SJSA1 (cell line): ENCODE measurements around the gene ASB4. TPM values are rescaled to one million over a fixed set of nuclear protein-coding genes. Genes with fewer than 3 reads are reported as not detected.

ENCODE experiments used
- DNase-seq, 2 experiments: peaks; one replicate each; pipeline ENCODE4 v3.0.0-alpha.2; 2015 to 2020; ENCODE audit warnings: low spot score in 2 of 2, low read depth in 1 of 2
- H3K27ac ChIP-seq: fragments of 250-450 bp; sonication (Bioruptor Pico); 2 replicates; pipeline ENCODE4 v1.5.1; 2020; ENCODE audit warnings: mild to moderate bottlenecking, moderate library complexity
- H3K27me3 ChIP-seq: fragments of 250-450 bp; sonication (Bioruptor Pico); replicated peaks from 2 replicates; pipeline ENCODE4 v1.5.1; 2020; ENCODE audit warnings: mild to moderate bottlenecking, moderate library complexity
- H3K36me3 ChIP-seq: fragments of 250-450 bp; sonication (Bioruptor Pico); 2 replicates; pipeline ENCODE4 v1.5.1; 2020; ENCODE audit warnings: mild to moderate bottlenecking
- H3K4me1 ChIP-seq: fragments of 250-450 bp; sonication (Bioruptor Pico); replicated peaks from 2 replicates; pipeline ENCODE4 v1.6.1; 2021; ENCODE audit warnings: mild to moderate bottlenecking
- H3K4me3 ChIP-seq: fragments of 250-450 bp; sonication (Bioruptor Pico); 2 replicates; pipeline ENCODE4 v1.5.1; 2020; ENCODE audit warnings: mild to moderate bottlenecking
- H3K9me3 ChIP-seq: fragments of 250-450 bp; sonication (Bioruptor Pico); replicated peaks from 2 replicates; pipeline ENCODE4 v1.5.1; 2020; ENCODE audit warnings: mild to moderate bottlenecking
- total RNA-seq: library from RNA; depleted of rRNA; stranded (reverse); fragments of >200 nt; shearing (Covaris generic); gene quantifications from 2 replicates; pipeline ENCODE4 v1.2.3, GENCODE V29; 2014

Gene ASB4
- total RNA-seq, 1 experiment from 2014 or later: not detected

- Histone ChIP-seq H3K27me3 (peaks cover 28% of the 10 kb centered on the region), H3K4me3 (no peak overlapping the region), H3K27ac (no peak overlapping the region), H3K9me3 (no peaks in the 10 kb centered on the region), H3K36me3 (no peaks in the 10 kb centered on the region), H3K4me1 (no peaks in the 10 kb centered on the region)
- DNase-seq: no peak
These were observed 39.8 kb downstream of the ASB4 start for GRCh38 chr7:95525503-95525902.

GRCh38 chr7:95526128-95526738, 40.5 kb downstream of the ASB4 start:
- Histone ChIP-seq H3K4me3 (no peak overlapping the region), H3K27ac (no peak overlapping the region), H3K27me3 (peaks cover 30% of the 10 kb centered on the region), H3K9me3 (no peaks in the 10 kb centered on the region), H3K4me1 (no peaks in the 10 kb centered on the region), H3K36me3 (no peaks in the 10 kb centered on the region)
- DNase-seq: no peak

GRCh38 chr7:95527033-95527775, 41.5 kb downstream of the ASB4 start:
- H3K4me1 ChIP-seq: no peaks in the 10 kb centered on the region
- H3K9me3 ChIP-seq: no peaks in the 10 kb centered on the region
- no peak overlapping the region for H3K27ac ChIP-seq
- no peak overlapping the region for H3K4me3 ChIP-seq
- peaks cover 27% of the 10 kb centered on the region for H3K27me3 ChIP-seq
- no peaks in the 10 kb centered on the region for H3K36me3 ChIP-seq
- DNase-seq: peak in 1 of 2 experiments; percentile 41

GRCh38 chr7:95527776-95528250, 42.1 kb downstream of the ASB4 start:
- Histone ChIP-seq H3K27ac (no peak overlapping the region), H3K4me3 (no peak overlapping the region), H3K36me3 (no peaks in the 10 kb centered on the region), H3K27me3 (peaks cover 21% of the 10 kb centered on the region), H3K9me3 (no peaks in the 10 kb centered on the region), H3K4me1 (no peaks in the 10 kb centered on the region)
- no peak for DNase-seq

- Histone ChIP-seq H3K36me3 (no peaks in the 10 kb centered on the region), H3K9me3 (no peaks in the 10 kb centered on the region), H3K4me3 (no peak overlapping the region), H3K4me1 (no peaks in the 10 kb centered on the region), H3K27me3 (peaks cover 13% of the 10 kb centered on the region; the same call in 1 of the 2 replicates), H3K27ac (no peak overlapping the region)
- no peak for DNase-seq
These were observed 44.0 kb downstream of the ASB4 start for GRCh38 chr7:95529701-95530100.

- H3K27ac ChIP-seq: no peak overlapping the region
- no peak overlapping the region for H3K4me3 ChIP-seq
- H3K9me3 ChIP-seq: no peaks in the 10 kb centered on the region
- H3K4me1 ChIP-seq: no peaks in the 10 kb centered on the region
- DNase-seq: no peak
- H3K27me3 ChIP-seq: peaks cover 11% of the 10 kb centered on the region; the same call in 1 of the 2 replicates
- H3K36me3 ChIP-seq: no peaks in the 10 kb centered on the region
These were observed 45.1 kb downstream of the ASB4 start for GRCh38 chr7:95530881-95531280.

- Histone ChIP-seq H3K4me1 (no peaks in the 10 kb centered on the region), H3K9me3 (no peaks in the 10 kb centered on the region), H3K4me3 (no peak overlapping the region), H3K27ac (no peak overlapping the region), H3K27me3 (peaks cover 11% of the 10 kb centered on the region), H3K36me3 (no peaks in the 10 kb centered on the region)
- no peak for DNase-seq
These were observed 46.0 kb downstream of the ASB4 start for GRCh38 chr7:95531605-95532219.

GRCh38 chr7:95534796-95535195, 49.1 kb downstream of the ASB4 start:
- Histone ChIP-seq H3K27me3 (peaks cover 9% of the 10 kb centered on the region; the same call in 1 of the 2 replicates), H3K27ac (no peak overlapping the region)

GRCh38 chr7:95535662-95536061, 49.9 kb downstream of the ASB4 start:
- Histone ChIP-seq H3K27me3 (peaks cover 12% of the 10 kb centered on the region; the same call in 1 of the 2 replicates), H3K9me3 (no peaks in the 10 kb centered on the region), H3K27ac (no peak overlapping the region), H3K4me3 (no peak overlapping the region), H3K36me3 (no peaks in the 10 kb centered on the region), H3K4me1 (no peaks in the 10 kb centered on the region)
- DNase-seq: no peak

More at GRCh38 chr7:95534796-95535195, 49.1 kb downstream of the ASB4 start:
- H3K4me1 ChIP-seq: no peaks in the 10 kb centered on the region
- no peaks in the 10 kb centered on the region for H3K36me3 ChIP-seq
- no peak overlapping the region for H3K4me3 ChIP-seq
- H3K9me3 ChIP-seq: no peaks in the 10 kb centered on the region
- no peak for DNase-seq

GRCh38 chr7:95536656-95537311, 51.0 kb downstream of the ASB4 start:
- H3K4me1 ChIP-seq: no peaks in the 10 kb centered on the region
- H3K36me3 ChIP-seq: no peaks in the 10 kb centered on the region
- H3K4me3 ChIP-seq: no peak overlapping the region
- no peak for DNase-seq
- no peak overlapping the region for H3K27ac ChIP-seq
- peaks cover 8% of the 10 kb centered on the region; the same call in 1 of the 2 replicates for H3K27me3 ChIP-seq
- no peaks in the 10 kb centered on the region for H3K9me3 ChIP-seq

GRCh38 chr7:95537468-95537867, 51.7 kb downstream of the ASB4 start:
- Histone ChIP-seq H3K9me3 (no peaks in the 10 kb centered on the region), H3K4me1 (no peaks in the 10 kb centered on the region), H3K4me3 (no peak overlapping the region), H3K27ac (no peak overlapping the region), H3K27me3 (peaks cover 8% of the 10 kb centered on the region; the same call in 1 of the 2 replicates), H3K36me3 (no peaks in the 10 kb centered on the region)
- no peak for DNase-seq

- Histone ChIP-seq H3K9me3 (no peaks in the 10 kb centered on the region), H3K4me3 (no peak overlapping the region), H3K36me3 (no peaks in the 10 kb centered on the region), H3K27ac (no peak overlapping the region), H3K27me3 (peaks cover 8% of the 10 kb centered on the region; the same call in 1 of the 2 replicates), H3K4me1 (no peaks in the 10 kb centered on the region)
- DNase-seq: no peak
These were observed 53.7 kb downstream of the ASB4 start for GRCh38 chr7:95539426-95539825.

- Histone ChIP-seq H3K27me3 (peaks cover 8% of the 10 kb centered on the region; the same call in 1 of the 2 replicates), H3K4me1 (peaks cover under 1% of the 10 kb centered on the region; the same call in 1 of the 2 replicates), H3K4me3 (no peak overlapping the region), H3K9me3 (no peaks in the 10 kb centered on the region), H3K27ac (no peak overlapping the region), H3K36me3 (no peaks in the 10 kb centered on the region)
- no peak for DNase-seq
These were observed 54.6 kb downstream of the ASB4 start for GRCh38 chr7:95540366-95540765.
